Measurements from ENCODE around the gene ANKRD35. TPM values are rescaled to one million over a fixed set of nuclear protein-coding genes. Genes with fewer than 3 reads are reported as not detected.
A peak's percentile ranks its signal among the peaks of the same experiment; 100 is the strongest.

Gene ANKRD35
- total RNA-seq, 1 experiment from 2014 or later: not detected

GRCh38 chr1:145892486-145893087, 6.9 kb upstream of the ANKRD35 start:
- POLR2A ChIA-PET: interaction anchor here (0.5 to 1.2 kb wide), 4 partner anchors 14 to 65 kb away, joined by 3 to 15 read pairs (median 4); no protein-coding TSS in a partner anchor
- in situ Hi-C loops (cut with HindIII; ENCODE audit: low pct_unique_long_range_greater_than_20kb, low sequenced_read_pairs): no loop called here
- peak; percentile 40 for ATAC-seq

GRCh38 chr1:145891587-145892485, 6.2 kb upstream of the ANKRD35 start:
- DNase-seq (ENCODE audit: low read depth, low spot score): peak; percentile 97
- POLR2A ChIA-PET: interaction anchor here (0.6 to 1.2 kb wide), 4 partner anchors 13 to 65 kb away, joined by 3 to 15 read pairs (median 3); partner anchors contain the start of gene PEX11B
- in situ Hi-C loops (cut with HindIII; ENCODE audit: low pct_unique_long_range_greater_than_20kb, low sequenced_read_pairs) (no loop called here), intact Hi-C loops (cut with micrococcal nuclease; ENCODE audit: unreplicated experiment) (loop anchor here (5.0 kb wide), 2 partner anchors 70 to 120 kb away; partner anchors contain the start of genes ANKRD34A and POLR3GL)
- Histone ChIP-seq H3K27ac (ENCODE audit: low read length) (peak overlapping the region; percentile 89), H3K36me3 (ENCODE audit: control insufficient read depth, insufficient read depth, low read length) (no peaks in the 10 kb centered on the region), H3K4me1 (ENCODE audit: control insufficient read depth, insufficient read depth, low read length) (peaks cover 25% of the 10 kb centered on the region), H3K27me3 (ENCODE audit: control insufficient read depth, insufficient read depth, low read length) (no peaks in the 10 kb centered on the region), H3K9me3 (ENCODE audit: control insufficient read depth, insufficient read depth, low read depth, low read length) (no peaks in the 10 kb centered on the region), H3K4me3 (ENCODE audit: low read depth in 2 of 2, low read length in 2 of 2) (peak overlapping the region; percentile 5 to 17; a peak in 3 of 4 replicates)
- peak; percentile 97 for ATAC-seq
- BruUV-seq (replicated peaks): no TSS peak
- TF ChIP-seq TCF7L2 (IDR thresholded peaks at IDR 0.05; ENCODE audit: low read depth, low read length): peak; percentile 37; the same call in 1 of the 2 replicates
- TF ChIP-seq POLR2AphosphoS5 (IDR thresholded peaks at IDR 0.05; ENCODE audit: low read depth, low read length): peak; percentile 67
- TF ChIP-seq CTCF (IDR thresholded peaks at IDR 0.05): peak; percentile 99
- TF ChIP-seq SIN3A (IDR thresholded peaks at IDR 0.05; ENCODE audit: borderline replicate concordance, insufficient read depth, low read depth, low read length): no peak
- CTCF ChIA-PET: interaction anchor here (0.7 to 1.9 kb wide), 13 partner anchors 11 to 144 kb away, joined by 3 to 15 read pairs (median 4); partner anchors contain the start of genes ANKRD34A, ITGA10, LIX1L and NUDT17

More at GRCh38 chr1:145892486-145893087, 6.9 kb upstream of the ANKRD35 start:
- Histone ChIP-seq H3K27me3 (ENCODE audit: control insufficient read depth, insufficient read depth, low read length) (no peaks in the 10 kb centered on the region), H3K4me3 (ENCODE audit: low read depth in 2 of 2, low read length in 2 of 2) (peak overlapping the region in 1 of 2 experiments; percentile 17; a peak in 2 of 4 replicates), H3K9me3 (ENCODE audit: control insufficient read depth, insufficient read depth, low read depth, low read length) (no peaks in the 10 kb centered on the region), H3K27ac (ENCODE audit: low read length) (peak overlapping the region; percentile 89), H3K4me1 (ENCODE audit: control insufficient read depth, insufficient read depth, low read length) (peaks cover 25% of the 10 kb centered on the region), H3K36me3 (ENCODE audit: control insufficient read depth, insufficient read depth, low read length) (no peaks in the 10 kb centered on the region)
- BruUV-seq (replicated peaks): TSS peak; percentile 96
- TF ChIP-seq TCF7L2 (IDR thresholded peaks at IDR 0.05; ENCODE audit: low read depth, low read length): no peak
- no peak for TF ChIP-seq REST (IDR thresholded peaks at IDR 0.05; ENCODE audit: insufficient read depth in 1 of 2, low read depth in 2 of 2, low read length in 1 of 2)
- no peak for TF ChIP-seq SIN3A (IDR thresholded peaks at IDR 0.05; ENCODE audit: borderline replicate concordance, insufficient read depth, low read depth, low read length)
- TF ChIP-seq POLR2AphosphoS5 (IDR thresholded peaks at IDR 0.05; ENCODE audit: low read depth, low read length): no peak
- intact Hi-C loops (cut with micrococcal nuclease; ENCODE audit: unreplicated experiment): loop anchor here (5.0 kb wide), 2 partner anchors 70 to 120 kb away; partner anchors contain the start of genes ANKRD34A and POLR3GL
- CTCF ChIA-PET: interaction anchor here (0.9 to 1.9 kb wide), 7 partner anchors 16 to 123 kb away, joined by 3 to 15 read pairs (median 4); partner anchors contain the start of genes ITGA10, LIX1L, PIAS3 and RBM8A
- DNase-seq (ENCODE audit: low read depth, low spot score): no peak

Measured in Panc1 (cell line).